GM19193 (cell line): ENCODE measurements around the gene HSPA1B.

Experiments
- POLR2A ChIP-seq: IDR thresholded peaks from 4 replicates; pipeline ENCODE4 v1.6.1; 2011; ENCODE audit not compliant: insufficient read depth, insufficient read length; ENCODE audit errors: extremely low read depth

Gene HSPA1B

GRCh38 chr6:31794866-31795615, 32.5 kb upstream of the HSPA1B start:
- no peak for TF ChIP-seq POLR2A

GRCh38 chr6:31795616-31796298, 31.8 kb upstream of the HSPA1B start, which contains the start of gene VARS1:
Gene VARS1 (minus strand): TSS chr6:31795752. CDS start chr6:31795217, 535 bp downstream.
- peak; percentile 68 for TF ChIP-seq POLR2A

- TF ChIP-seq POLR2A: no peak
These were observed 30.5 kb upstream of the HSPA1B start for GRCh38 chr6:31796993-31797385.

GRCh38 chr6:31797588-31797987, 29.9 kb upstream of the HSPA1B start:
- no peak for TF ChIP-seq POLR2A

GRCh38 chr6:31799781-31800180, 27.8 kb upstream of the HSPA1B start:
- TF ChIP-seq POLR2A: no peak

DNA sequence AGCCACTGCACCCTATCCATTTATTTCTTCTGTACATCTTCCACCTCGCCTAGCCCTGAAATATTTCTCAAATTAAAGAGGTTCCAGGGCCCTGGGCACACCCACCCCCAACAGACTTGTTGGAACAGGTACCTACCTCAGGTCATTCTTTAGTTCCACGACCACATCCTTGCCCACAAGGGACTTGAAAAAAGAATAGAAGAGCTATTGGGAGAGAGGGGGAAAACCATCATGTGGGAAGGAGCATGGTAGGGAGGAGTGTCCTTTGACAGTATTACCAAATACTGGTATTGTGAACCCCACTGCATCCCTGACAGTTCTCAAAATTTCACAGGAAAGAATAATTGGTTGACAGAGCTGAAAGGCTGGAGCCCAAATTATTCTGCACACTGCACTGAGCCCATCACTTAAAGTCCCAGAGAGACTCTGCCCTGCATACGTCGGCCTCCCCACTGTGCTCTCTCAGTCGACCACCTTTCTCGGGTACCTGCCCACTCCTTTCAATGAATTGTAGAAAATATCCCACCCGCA, 21.5 kb upstream of the HSPA1B start:
- no peak for TF ChIP-seq POLR2A

- TF ChIP-seq POLR2A: peak; percentile 95
These were observed 20.9 kb upstream of the HSPA1B start, which contains the start of gene LSM2 for GRCh38 chr6:31806470-31807272. Gene LSM2 (minus strand): TSS chr6:31806966. CDS start chr6:31806757, 209 bp downstream.

DNA sequence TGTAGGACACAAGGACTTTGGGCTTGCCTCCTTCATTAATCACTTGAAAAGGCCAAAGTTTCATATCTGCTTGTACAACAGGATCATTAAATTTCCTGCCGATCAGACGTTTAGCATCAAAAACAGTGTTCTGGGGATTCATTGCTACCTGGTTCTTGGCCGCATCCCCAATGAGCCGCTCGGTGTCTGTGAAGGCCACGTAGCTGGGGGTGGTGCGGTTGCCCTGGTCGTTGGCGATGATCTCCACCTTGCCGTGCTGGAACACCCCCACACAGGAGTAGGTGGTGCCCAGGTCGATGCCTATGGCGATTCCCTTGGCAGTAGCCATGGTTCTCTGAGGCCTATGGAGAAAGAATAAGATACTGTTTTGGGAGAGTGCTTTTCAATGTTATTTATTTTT, 15.9 kb upstream of the HSPA1B start:
- TF ChIP-seq POLR2A: no peak

GRCh38 chr6:31813465-31813849, 14.1 kb upstream of the HSPA1B start:
- no peak for TF ChIP-seq POLR2A

DNA sequence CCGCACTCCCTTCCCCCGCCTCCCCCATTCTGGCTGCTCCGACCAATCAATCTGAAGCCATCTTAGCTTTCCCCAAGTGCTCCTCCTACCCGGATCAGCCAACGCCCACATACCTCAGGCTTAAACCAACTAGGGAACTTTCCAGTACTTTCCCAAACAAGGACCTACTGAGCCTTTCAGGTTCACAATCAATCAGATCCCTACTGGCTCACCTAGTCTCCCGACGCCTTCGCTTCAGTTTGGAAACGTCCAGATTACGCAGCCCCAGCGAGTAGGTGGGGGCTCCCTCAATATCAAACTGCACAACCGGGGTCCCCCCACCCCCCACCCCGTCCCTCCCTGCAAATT, 12.9 kb upstream of the HSPA1B start:
- no peak for TF ChIP-seq POLR2A

- peak; percentile 82 for TF ChIP-seq POLR2A
These were observed 12.3 kb upstream of the HSPA1B start, which contains the start of the genes HSPA1A and HSPA1L for GRCh38 chr6:31815025-31815838. Gene HSPA1A (plus strand): TSS chr6:31815543. CDS start chr6:31815757, 214 bp downstream. Gene HSPA1L (minus strand): TSS chr6:31815283. CDS start chr6:31811972, 3,311 bp downstream.

DNA sequence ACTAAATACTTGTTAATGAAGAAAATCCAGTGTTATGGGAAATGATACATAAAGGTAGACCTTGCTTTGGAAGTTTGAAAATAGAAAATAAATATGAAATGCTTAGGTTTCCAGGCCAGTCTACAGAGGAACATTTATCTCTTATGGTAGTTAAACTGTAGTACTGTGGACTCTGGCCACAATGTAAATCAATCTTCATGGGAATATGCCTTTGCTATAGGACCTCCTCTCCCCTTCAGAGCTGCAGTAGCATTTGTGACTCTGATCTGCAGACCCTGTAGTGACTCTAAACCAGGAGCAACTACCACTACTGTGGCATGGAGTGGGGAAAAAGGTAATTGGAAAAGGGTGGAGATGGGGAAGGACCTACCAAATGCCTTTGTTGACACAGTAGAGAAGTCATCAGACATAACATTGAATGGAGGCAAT, 7.7 kb upstream of the HSPA1B start:
- no peak for TF ChIP-seq POLR2A

GRCh38 chr6:31821301-31822035, 6.1 kb upstream of the HSPA1B start:
- TF ChIP-seq POLR2A: peak; percentile 82

DNA sequence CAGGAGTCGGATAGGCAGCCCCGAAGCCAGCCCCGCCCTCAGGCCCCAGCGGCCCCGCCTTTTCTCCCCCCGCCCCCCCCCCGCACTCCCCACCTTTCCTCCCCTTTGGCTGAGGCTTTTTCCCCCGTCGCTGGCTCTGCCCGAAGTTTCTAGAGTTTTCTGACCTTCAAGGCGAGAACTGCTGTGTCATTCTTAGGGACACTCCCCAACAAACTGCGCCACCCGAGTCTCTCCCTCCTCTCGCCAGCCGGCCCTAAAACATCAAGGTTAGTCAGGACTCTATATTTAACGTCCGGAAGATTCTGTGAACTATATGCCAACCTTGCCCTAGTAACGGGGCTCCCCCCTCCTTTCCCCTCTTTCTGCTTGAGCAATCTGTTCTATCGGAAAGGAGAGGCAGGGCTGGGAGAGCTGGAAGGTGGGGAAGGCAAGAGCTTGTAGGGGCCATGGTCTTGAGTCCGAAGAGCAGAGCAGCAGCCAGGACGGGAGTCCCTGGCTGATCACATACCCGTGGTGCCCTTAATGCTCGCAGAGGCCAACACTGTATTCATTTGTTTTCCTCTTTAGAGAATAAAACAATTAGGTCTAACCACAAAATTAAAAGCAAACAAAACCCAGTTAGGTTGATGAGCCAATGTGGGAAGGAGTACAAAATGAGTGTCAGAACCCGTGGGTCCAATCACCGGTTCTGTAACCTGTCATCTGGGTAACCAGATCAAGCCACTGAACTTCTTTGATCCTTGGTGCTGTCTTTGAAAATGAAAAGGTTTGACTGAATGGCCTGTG, 5.3 kb upstream of the HSPA1B start:
- peak; percentile 11 for TF ChIP-seq POLR2A
